Subcutaneous abdominal adipose tissue (tissue), 5 donors: ENCODE data around the gene ANKFN1.

ENCODE experiments used
- H3K27ac ChIP-seq: one replicate; pipeline ENCODE4 v1.7.0; 2013; ENCODE audit warnings: low read depth, mild to moderate bottlenecking, inconsistent platforms, low read length, moderate library complexity
- H3K27me3 ChIP-seq, 5 donors: one replicate each; pipeline ENCODE4 v1.7.0; 2013; ENCODE audit warnings: low read length in 5 of 5, inconsistent platforms in 1 of 5; ENCODE audit not compliant: control insufficient read depth in 5 of 5, insufficient read depth in 4 of 5
- H3K36me3 ChIP-seq, 5 donors: one replicate each; pipeline ENCODE4 v1.7.0; 2013; ENCODE audit warnings: low read length in 5 of 5; ENCODE audit not compliant: control insufficient read depth in 5 of 5, insufficient read depth in 5 of 5
- H3K4me1 ChIP-seq, 5 donors: one replicate each; pipeline ENCODE4 v1.7.0; 2013; ENCODE audit warnings: low read length in 5 of 5, mild to moderate bottlenecking in 3 of 5, moderate library complexity in 1 of 5; ENCODE audit not compliant: control insufficient read depth in 5 of 5, insufficient read depth in 5 of 5
- H3K4me3 ChIP-seq, 5 donors: one replicate each; pipeline ENCODE4 v1.7.0; 2013; ENCODE audit warnings: low read length in 5 of 5, low read depth in 1 of 5
- H3K9ac ChIP-seq, 5 donors: one replicate each; pipeline ENCODE4 v1.7.0; 2013; ENCODE audit warnings: low read length in 5 of 5, mild to moderate bottlenecking in 4 of 5, moderate library complexity in 3 of 5
- H3K9me3 ChIP-seq, 5 donors: one replicate each; pipeline ENCODE4 v1.7.0; 2013; ENCODE audit warnings: low read length in 5 of 5; ENCODE audit not compliant: control insufficient read depth in 5 of 5
- donor health status: healthy.
- donor health status: healthy.
- donor health status: healthy.
- donor health status: healthy.
- donor health status: healthy.

ANKFN1 gene

GRCh38 chr17:56160422-56160821, 7.1 kb downstream of the ANKFN1 start:
- H3K36me3 ChIP-seq = no peaks in the 10 kb centered on the region
- H3K27ac ChIP-seq = no peak overlapping the region
- H3K9me3 ChIP-seq = no peaks in the 10 kb centered on the region
- H3K4me1 ChIP-seq = peaks cover 0 to 3% (median 0%) of the 10 kb centered on the region in 5 donors
- no peak overlapping the region for H3K9ac ChIP-seq
- no peak overlapping the region for H3K4me3 ChIP-seq
- H3K27me3 ChIP-seq = peaks cover 0 to 3% (median 0%) of the 10 kb centered on the region in 5 donors

- H3K9me3 ChIP-seq = no peaks in the 10 kb centered on the region
Measured at GRCh38 chr17:56165072-56165641, 11.9 kb downstream of the ANKFN1 start.

GRCh38 chr17:56167491-56167890, 14.2 kb downstream of the ANKFN1 start:
- H3K36me3 ChIP-seq = no peaks in the 10 kb centered on the region

More at GRCh38 chr17:56165072-56165641, 11.9 kb downstream of the ANKFN1 start:
- no peaks in the 10 kb centered on the region for H3K27me3 ChIP-seq
- H3K4me1 ChIP-seq = no peaks in the 10 kb centered on the region
- no peak overlapping the region for H3K4me3 ChIP-seq
- H3K27ac ChIP-seq = no peak overlapping the region
- no peak overlapping the region for H3K9ac ChIP-seq
- H3K36me3 ChIP-seq = no peaks in the 10 kb centered on the region

GRCh38 chr17:56169621-56170020, 16.3 kb downstream of the ANKFN1 start:
- H3K9ac ChIP-seq = no peak overlapping the region
- H3K4me3 ChIP-seq = no peak overlapping the region
- H3K4me1 ChIP-seq = no peaks in the 10 kb centered on the region
- no peaks in the 10 kb centered on the region for H3K36me3 ChIP-seq
- H3K27me3 ChIP-seq = no peaks in the 10 kb centered on the region
- no peak overlapping the region for H3K27ac ChIP-seq
- no peaks in the 10 kb centered on the region for H3K9me3 ChIP-seq

More at GRCh38 chr17:56167491-56167890, 14.2 kb downstream of the ANKFN1 start:
- Histone ChIP-seq H3K27me3 (no peaks in the 10 kb centered on the region), H3K9me3 (no peaks in the 10 kb centered on the region), H3K4me3 (no peak overlapping the region), H3K27ac (no peak overlapping the region), H3K4me1 (no peaks in the 10 kb centered on the region), H3K9ac (no peak overlapping the region)

GRCh38 chr17:56171186-56171959, 18.1 kb downstream of the ANKFN1 start:
- Histone ChIP-seq H3K4me3 (no peak overlapping the region), H3K36me3 (no peaks in the 10 kb centered on the region), H3K27ac (no peak overlapping the region), H3K9me3 (no peaks in the 10 kb centered on the region), H3K4me1 (no peaks in the 10 kb centered on the region), H3K27me3 (no peaks in the 10 kb centered on the region), H3K9ac (no peak overlapping the region)

GRCh38 chr17:56172517-56172982, 19.3 kb downstream of the ANKFN1 start:
- H3K9ac ChIP-seq = no peak overlapping the region
- no peak overlapping the region for H3K27ac ChIP-seq
- no peaks in the 10 kb centered on the region for H3K4me1 ChIP-seq
- no peaks in the 10 kb centered on the region for H3K36me3 ChIP-seq
- H3K9me3 ChIP-seq = no peaks in the 10 kb centered on the region
- no peaks in the 10 kb centered on the region for H3K27me3 ChIP-seq
- H3K4me3 ChIP-seq = no peak overlapping the region

- H3K4me1 ChIP-seq = no peaks in the 10 kb centered on the region
- H3K36me3 ChIP-seq = no peaks in the 10 kb centered on the region
- no peak overlapping the region for H3K27ac ChIP-seq
Measured at GRCh38 chr17:56173026-56173425, 19.8 kb downstream of the ANKFN1 start.

GRCh38 chr17:56173958-56174835, 20.9 kb downstream of the ANKFN1 start:
- Histone ChIP-seq H3K36me3 (no peaks in the 10 kb centered on the region), H3K4me1 (no peaks in the 10 kb centered on the region), H3K9ac (no peak overlapping the region), H3K4me3 (no peak overlapping the region), H3K27me3 (no peaks in the 10 kb centered on the region), H3K27ac (no peak overlapping the region), H3K9me3 (no peaks in the 10 kb centered on the region)

More at GRCh38 chr17:56173026-56173425, 19.8 kb downstream of the ANKFN1 start:
- H3K9me3 ChIP-seq = no peaks in the 10 kb centered on the region
- no peak overlapping the region for H3K4me3 ChIP-seq
- no peak overlapping the region for H3K9ac ChIP-seq
- H3K27me3 ChIP-seq = no peaks in the 10 kb centered on the region

- no peaks in the 10 kb centered on the region for H3K27me3 ChIP-seq
- H3K36me3 ChIP-seq = no peaks in the 10 kb centered on the region
- no peaks in the 10 kb centered on the region for H3K9me3 ChIP-seq
- H3K27ac ChIP-seq = no peak overlapping the region
- no peak overlapping the region for H3K4me3 ChIP-seq
- H3K9ac ChIP-seq = no peak overlapping the region
- no peaks in the 10 kb centered on the region for H3K4me1 ChIP-seq
Measured at GRCh38 chr17:56175299-56175955, 22.2 kb downstream of the ANKFN1 start.
